Measurements from ENCODE around the gene ARHGAP44.

DNA sequence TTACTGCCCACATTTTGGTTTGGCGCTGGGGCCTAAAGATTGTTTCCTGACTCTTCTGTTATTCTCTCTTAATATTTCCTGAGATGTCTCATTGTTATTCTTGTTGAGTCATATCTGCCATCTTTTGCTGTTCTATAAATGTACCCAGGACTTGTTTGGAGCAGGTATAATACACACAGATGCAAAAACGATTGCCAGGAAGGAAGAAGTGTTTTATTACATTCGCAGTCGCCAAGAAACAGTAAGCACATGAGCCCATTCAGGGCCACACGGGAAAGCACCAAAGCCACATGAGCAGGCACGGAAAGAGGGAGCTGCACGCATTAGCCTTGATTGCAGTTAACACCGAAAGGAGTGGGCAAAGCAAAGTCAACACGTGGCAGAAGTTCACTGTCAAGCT is 70.2 kb downstream of the ARHGAP44 start:
- TF ChIP-seq, protein P1, sequence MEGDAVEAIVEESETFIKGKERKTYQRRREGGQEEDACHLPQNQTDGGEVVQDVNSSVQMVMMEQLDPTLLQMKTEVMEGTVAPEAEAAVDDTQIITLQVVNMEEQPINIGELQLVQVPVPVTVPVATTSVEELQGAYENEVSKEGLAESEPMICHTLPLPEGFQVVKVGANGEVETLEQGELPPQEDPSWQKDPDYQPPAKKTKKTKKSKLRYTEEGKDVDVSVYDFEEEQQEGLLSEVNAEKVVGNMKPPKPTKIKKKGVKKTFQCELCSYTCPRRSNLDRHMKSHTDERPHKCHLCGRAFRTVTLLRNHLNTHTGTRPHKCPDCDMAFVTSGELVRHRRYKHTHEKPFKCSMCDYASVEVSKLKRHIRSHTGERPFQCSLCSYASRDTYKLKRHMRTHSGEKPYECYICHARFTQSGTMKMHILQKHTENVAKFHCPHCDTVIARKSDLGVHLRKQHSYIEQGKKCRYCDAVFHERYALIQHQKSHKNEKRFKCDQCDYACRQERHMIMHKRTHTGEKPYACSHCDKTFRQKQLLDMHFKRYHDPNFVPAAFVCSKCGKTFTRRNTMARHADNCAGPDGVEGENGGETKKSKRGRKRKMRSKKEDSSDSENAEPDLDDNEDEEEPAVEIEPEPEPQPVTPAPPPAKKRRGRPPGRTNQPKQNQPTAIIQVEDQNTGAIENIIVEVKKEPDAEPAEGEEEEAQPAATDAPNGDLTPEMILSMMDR (conservative IDR thresholded peaks at IDR 0.05): no peak
- no peak for TF ChIP-seq ZFX (IDR thresholded peaks at IDR 0.05)
